Jurkat, Clone E6-1 (cell line): ENCODE results near the gene SNX18.
"Not testable (repeated sequence)": the region's sequence is repeated elsewhere in the genome, so short reads cannot be mapped to it uniquely, and the experiment has no call there.

Experiments used
- DNase-seq: peaks from one replicate; pipeline ENCODE4 v3.0.0-alpha.2; 2011; ENCODE audit warnings: low read depth, low spot score
- H3K4me3 ChIP-seq: 2 replicates; pipeline ENCODE4 v1.5.1; 2011; ENCODE audit warnings: mild to moderate bottlenecking, low read length, control low read depth, moderate library complexity

SNX18 gene

DNA sequence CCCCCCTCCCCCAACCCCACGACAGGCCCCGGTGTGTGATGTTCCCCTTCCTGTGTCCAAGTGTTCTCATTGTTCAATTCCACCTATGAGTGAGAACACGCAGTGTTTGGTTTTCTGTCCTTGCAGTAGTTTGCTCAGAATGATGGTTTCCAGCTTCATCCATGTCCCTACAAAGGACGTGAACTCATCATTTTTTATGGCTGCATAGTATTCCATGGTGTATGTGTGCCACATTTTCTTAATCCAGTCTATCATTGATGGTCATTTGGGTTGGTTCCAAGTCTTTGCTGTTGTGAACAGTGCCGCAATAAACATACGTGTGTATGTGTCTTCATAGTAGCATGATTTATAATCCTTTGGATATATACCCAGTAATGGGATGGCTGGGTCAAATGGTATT, 18.8 kb downstream of the SNX18 start:
- H3K4me3 ChIP-seq, DNase-seq: not testable (repeated sequence)

DNA sequence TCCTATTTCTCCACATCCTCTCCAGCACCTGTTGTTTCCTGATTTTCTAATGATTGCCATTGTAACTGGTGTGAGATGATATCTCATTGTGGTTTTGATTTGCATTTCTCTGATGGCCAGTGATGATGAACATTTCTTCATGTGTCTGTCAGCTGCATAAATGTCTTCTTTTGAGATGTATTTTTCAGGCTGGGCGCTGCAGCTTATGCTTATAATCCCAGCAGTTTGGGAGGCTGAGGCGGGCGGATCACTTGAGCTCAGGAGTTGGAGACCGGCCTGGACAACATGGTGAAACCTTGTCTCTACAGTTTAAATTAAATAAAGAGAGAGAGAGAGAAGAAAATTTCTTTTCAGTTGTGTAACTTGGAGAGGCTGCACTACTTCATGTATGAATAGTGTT, 19.3 kb downstream of the SNX18 start:
- not testable (repeated sequence) for DNase-seq, H3K4me3 ChIP-seq

DNA sequence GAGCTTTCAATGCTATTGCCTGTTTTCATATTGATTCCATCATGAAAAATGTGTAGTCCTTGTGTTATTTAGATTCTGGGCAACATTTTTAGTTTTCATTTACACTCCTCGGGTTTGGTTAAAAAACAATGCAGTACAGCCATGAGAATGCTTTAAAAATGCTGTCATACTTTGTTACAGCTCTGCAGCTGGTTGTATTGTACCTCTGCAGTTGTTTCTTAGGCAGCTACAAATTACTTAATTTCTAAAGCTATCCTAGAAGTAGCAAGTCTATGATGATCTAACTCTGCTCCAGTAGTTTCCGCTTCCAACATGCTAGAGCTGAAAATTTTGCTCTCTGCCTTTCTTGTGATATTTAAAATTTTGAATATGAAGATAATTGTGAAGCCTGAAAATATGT, 20.2 kb downstream of the SNX18 start:
- DNase-seq = no peak
- no peak overlapping the region for H3K4me3 ChIP-seq

DNA sequence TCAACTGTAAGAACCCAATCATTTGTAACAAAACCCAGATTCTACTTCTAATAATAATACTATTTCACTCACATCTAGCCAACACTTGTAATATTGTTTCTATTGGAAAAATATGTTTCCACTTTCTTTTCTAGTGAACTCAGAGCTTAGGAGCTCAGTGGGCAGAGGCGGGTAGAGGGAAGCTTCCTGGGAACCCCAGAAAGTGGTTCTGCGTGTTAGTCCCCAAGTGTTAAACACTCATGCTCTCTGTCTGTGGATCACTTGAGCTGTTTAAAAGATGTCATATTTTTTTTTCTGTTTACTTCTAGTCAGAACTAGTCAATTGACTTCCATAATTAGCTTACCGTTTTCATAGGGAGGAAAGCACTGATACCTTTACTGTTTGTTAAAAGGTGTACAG, 20.6 kb downstream of the SNX18 start:
- DNase-seq = no peak
- H3K4me3 ChIP-seq = no peak overlapping the region

GRCh38 chr5:54539001-54539400, 21.4 kb downstream of the SNX18 start:
- no peak overlapping the region for H3K4me3 ChIP-seq
- DNase-seq = no peak

DNA sequence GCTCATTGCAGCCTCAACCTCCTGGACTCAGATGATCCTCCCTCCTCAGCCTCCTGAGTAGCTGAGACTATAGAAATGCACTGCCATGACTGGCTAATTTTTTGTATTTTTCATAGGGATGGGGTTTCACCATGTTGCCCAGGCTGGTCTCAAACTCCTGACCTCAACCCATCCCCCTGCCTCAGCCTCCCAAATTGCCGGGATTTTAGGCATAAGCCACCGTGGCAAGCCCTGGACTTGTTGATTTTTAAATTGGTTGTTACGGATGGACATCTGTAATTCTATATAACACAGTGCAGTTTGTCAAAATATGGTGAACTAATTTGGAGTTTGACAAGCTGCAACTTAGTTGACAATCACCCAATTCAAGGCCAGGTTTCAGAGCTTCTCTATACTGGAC, 22.7 kb downstream of the SNX18 start:
- no peak for DNase-seq
- no peak overlapping the region for H3K4me3 ChIP-seq

GRCh38 chr5:54541823-54542783, 24.5 kb downstream of the SNX18 start:
- H3K4me3 ChIP-seq = no peak overlapping the region
- no peak for DNase-seq

DNA sequence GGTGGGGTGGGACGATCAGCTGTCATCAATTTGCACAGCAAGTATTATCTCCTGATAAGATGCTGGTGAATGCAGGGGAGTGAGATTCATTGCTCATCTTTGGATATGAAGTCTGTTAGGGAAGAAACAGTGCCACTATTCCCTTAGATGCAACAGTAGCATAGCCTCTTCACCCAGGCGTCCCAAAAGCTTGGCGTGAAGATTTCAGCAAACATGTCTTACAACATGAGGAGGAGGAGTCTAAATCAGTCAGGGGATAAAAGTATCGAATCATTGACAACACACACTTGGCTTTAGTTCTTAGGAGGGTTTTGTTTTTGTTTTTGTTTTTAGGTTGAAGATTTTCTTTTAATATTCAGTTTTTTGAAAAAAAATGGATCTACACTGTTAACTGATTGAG, 26.5 kb downstream of the SNX18 start:
- DNase-seq = no peak
- H3K4me3 ChIP-seq = no peak overlapping the region

DNA sequence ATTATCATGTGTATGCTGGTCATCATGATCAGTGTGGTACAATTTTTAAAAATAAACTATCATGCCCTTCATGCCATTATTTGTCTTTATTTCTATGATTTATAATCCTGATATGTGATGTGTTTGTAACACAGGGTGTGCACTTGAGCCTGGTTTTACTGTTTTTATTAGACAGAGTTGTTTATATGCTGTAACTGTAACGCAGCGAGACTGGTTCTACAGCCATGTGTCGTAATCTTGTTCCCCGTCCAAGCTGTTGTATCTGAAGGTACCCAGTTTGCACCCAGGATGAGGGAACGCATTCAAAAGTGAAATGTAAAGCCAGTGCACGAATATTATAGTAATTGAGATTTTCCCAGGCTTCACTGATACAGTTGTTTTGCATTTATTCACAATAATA, 28.2 kb downstream of the SNX18 start:
- no peak for DNase-seq
- H3K4me3 ChIP-seq = no peak overlapping the region

GRCh38 chr5:54547711-54548250, 30.2 kb downstream of the SNX18 start:
- H3K4me3 ChIP-seq = no peak overlapping the region
- DNase-seq = no peak

DNA sequence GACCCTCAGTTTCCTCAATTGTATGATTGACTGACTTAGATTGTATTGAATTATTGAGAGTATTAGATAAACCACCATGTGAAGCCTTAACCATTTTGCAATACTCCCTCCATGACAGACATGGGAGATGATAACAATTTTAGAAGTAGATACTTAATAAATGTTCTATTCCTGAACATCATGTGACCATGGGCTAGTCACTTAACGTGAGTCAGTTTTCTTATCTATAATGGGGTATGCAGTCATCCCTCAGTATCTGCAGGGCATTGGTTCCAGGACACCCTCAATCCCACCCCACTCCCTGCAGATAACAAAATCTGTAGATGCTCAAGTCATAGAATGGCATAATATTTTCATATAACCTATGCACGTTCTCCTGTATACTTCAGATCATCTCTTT, 31.0 kb downstream of the SNX18 start:
- H3K4me3 ChIP-seq = no peak overlapping the region
- DNase-seq = no peak

DNA sequence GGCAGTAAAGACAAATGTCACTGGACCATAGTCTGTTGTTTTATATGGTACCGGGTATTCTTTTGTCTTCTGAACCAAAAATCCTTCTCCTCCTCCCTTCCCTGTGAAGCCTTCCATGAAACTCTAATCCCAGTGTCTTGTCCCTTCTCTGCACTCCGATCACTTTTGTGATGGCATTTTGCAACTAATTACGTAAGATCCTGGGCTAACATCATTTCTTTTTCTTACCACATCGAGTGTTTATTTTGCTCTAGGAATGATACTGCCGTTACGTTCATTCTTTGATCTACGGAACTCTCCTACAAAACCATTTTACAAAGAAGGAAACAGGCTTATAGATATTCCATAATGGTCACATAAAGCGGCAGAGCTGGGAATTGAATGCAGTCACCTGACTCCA, 33.7 kb downstream of the SNX18 start:
- H3K4me3 ChIP-seq = no peak overlapping the region
- DNase-seq = no peak

- no peak for DNase-seq
- H3K4me3 ChIP-seq = no peak overlapping the region
Measured at GRCh38 chr5:54551926-54552325, 34.4 kb downstream of the SNX18 start.

- no peak overlapping the region for H3K4me3 ChIP-seq
- DNase-seq = no peak
Measured at GRCh38 chr5:54552446-54552845, 34.9 kb downstream of the SNX18 start.

DNA sequence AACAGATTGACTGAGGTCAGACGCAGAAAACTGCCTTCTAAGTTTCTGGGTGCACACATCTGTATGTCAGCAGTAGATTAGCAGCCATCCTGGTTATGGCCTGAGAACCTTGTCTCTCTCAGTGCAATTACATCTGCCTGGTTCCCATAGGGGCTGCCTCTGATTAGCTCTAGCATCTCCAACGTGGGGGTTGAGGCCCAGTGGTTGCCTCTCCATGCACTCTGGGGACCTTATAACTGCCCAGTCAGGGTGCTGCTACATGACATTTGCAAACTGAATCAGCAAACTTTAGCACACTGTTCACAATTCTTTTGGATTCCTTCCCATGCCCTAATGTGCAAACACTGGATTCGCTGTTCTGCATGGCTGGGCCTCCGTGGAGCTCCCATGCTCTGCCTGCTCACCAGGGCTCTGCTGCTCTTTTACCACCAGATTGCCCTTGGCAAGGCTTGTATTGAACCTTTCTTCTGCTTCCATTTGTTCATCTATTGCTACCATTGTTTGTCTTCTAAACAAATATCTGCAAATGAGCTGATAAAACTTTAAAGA, 36.2 kb downstream of the SNX18 start:
- no peak overlapping the region for H3K4me3 ChIP-seq
- no peak for DNase-seq

- no peak for DNase-seq
- H3K4me3 ChIP-seq = no peak overlapping the region
Measured at GRCh38 chr5:54556141-54556540, 38.6 kb downstream of the SNX18 start.

- DNase-seq = no peak
- no peak overlapping the region for H3K4me3 ChIP-seq
Measured at GRCh38 chr5:54558362-54558761, 40.8 kb downstream of the SNX18 start.

GRCh38 chr5:54561651-54562050, 44.1 kb downstream of the SNX18 start:
- no peak for DNase-seq
- no peak overlapping the region for H3K4me3 ChIP-seq

GRCh38 chr5:54563083-54563761, 45.7 kb downstream of the SNX18 start:
- H3K4me3 ChIP-seq = no peak overlapping the region

DNA sequence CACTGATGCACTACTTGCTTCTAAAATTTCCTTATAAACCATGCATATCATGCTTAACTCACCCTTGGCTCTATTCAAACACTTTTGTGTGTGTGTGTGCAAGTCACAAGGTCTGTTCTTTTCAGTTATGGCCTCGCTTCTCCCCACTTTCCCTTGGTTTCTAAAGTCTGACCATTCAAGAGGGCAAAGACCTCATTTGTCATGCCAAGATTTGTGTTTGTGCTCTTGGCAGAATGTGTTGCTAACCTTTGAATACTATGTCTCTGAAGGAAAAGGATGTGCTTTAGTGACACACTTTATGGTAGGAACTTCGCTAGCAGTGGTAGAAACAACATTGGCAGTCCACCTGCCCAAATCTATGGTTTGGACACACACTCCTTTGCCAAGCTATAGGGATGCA, 50.4 kb downstream of the SNX18 start:
- no peak for DNase-seq
- no peak overlapping the region for H3K4me3 ChIP-seq

More at GRCh38 chr5:54563083-54563761, 45.7 kb downstream of the SNX18 start:
- no peak for DNase-seq
